ENCODE measurements around the gene FAM50A.

Gene FAM50A

GRCh38 chrX:154419189-154419588 lies 24.8 kb upstream of the FAM50A start:
- no peak for FAIRE-seq
- TF ChIP-seq POLR2A (IDR thresholded peaks at IDR 0.05; ENCODE audit: low read depth, low read length), result no peak
- no peak for TF ChIP-seq POLR2AphosphoS5 (IDR thresholded peaks at IDR 0.05; ENCODE audit: low read depth, low read length)
- DNase-seq (ENCODE audit: insufficient read length), result no peak

DNA sequence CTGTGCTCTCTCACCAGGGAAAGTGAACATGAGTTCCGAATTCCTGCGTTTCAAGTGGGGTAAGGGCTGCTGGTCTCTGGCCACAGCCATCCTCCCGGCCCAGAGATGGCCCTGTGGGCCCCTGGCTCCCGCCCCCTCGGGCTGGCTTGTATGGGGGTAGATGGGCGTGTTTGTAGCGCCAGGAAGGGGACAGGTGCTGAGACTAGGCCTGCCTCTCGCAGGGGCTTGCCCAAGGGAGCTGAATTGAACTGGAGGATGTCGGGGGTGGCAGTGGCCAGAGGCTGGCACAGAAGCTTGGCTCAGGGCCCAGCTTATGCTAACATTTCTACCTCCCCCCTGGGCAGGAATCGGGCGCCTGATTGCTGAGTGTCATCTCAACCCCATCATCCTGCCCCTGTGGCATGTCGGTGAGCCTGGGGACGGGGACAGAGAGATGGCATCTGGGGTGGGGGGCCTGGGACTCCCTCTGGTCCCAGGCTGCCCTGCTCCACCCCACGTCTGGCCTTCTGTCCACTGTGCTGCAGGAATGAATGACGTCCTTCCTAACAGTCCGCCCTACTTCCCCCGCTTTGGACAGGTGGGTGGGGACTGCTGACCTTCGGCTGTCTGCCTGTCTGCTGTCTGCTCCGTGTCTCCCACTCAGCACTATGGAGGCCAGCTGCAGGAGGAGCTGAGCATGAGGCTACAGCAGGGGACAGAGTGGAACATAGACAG lies 24.1 kb upstream of the FAM50A start:
- DNase-seq (ENCODE audit: insufficient read length), result no peak
- TF ChIP-seq POLR2AphosphoS5 (IDR thresholded peaks at IDR 0.05; ENCODE audit: low read depth, low read length), result no peak
- TF ChIP-seq TAF1 (IDR thresholded peaks at IDR 0.05; ENCODE audit: borderline replicate concordance, low read depth, low read length), result no peak
- TF ChIP-seq POLR2A (IDR thresholded peaks at IDR 0.05; ENCODE audit: low read depth, low read length), result no peak
- no peak for FAIRE-seq

GRCh38 chrX:154420402-154420756 lies 23.6 kb upstream of the FAM50A start:
- FAIRE-seq (no peak), DNase-seq (ENCODE audit: insufficient read length) (no peak)
- TF ChIP-seq POLR2A (IDR thresholded peaks at IDR 0.05; ENCODE audit: low read depth, low read length) (no peak), POLR2AphosphoS5 (IDR thresholded peaks at IDR 0.05; ENCODE audit: low read depth, low read length) (no peak), TAF1 (IDR thresholded peaks at IDR 0.05; ENCODE audit: borderline replicate concordance, low read depth, low read length) (no peak)

- FAIRE-seq (no peak), DNase-seq (ENCODE audit: insufficient read length) (no peak)
- TF ChIP-seq POLR2AphosphoS5 (IDR thresholded peaks at IDR 0.05; ENCODE audit: low read depth, low read length) (no peak), TAF1 (IDR thresholded peaks at IDR 0.05; ENCODE audit: borderline replicate concordance, low read depth, low read length) (no peak), POLR2A (IDR thresholded peaks at IDR 0.05; ENCODE audit: low read depth, low read length) (no peak)
Measured at GRCh38 chrX:154426916-154427770, 16.8 kb upstream of the FAM50A start.

- DNase-seq (ENCODE audit: insufficient read length), result peak; percentile 85
- TF ChIP-seq POLR2AphosphoS5 (IDR thresholded peaks at IDR 0.05; ENCODE audit: low read depth, low read length) (no peak), POLR2A (IDR thresholded peaks at IDR 0.05; ENCODE audit: low read depth, low read length) (peak; percentile 57; the same call in 1 of the 2 replicates), TAF1 (IDR thresholded peaks at IDR 0.05; ENCODE audit: borderline replicate concordance, low read depth, low read length) (no peak)
- peak; percentile 94 for FAIRE-seq
Measured at GRCh38 chrX:154428176-154429171, 15.5 kb upstream of the FAM50A start, which contains the start of gene ATP6AP1. Gene ATP6AP1, plus strand, starts transcription at chrX:154428677. Its CDS starts 16 bp downstream, at chrX:154428693.

- no peak for FAIRE-seq
- no peak for TF ChIP-seq POLR2A (IDR thresholded peaks at IDR 0.05; ENCODE audit: low read depth, low read length)
- no peak for TF ChIP-seq POLR2AphosphoS5 (IDR thresholded peaks at IDR 0.05; ENCODE audit: low read depth, low read length)
- TF ChIP-seq TAF1 (IDR thresholded peaks at IDR 0.05; ENCODE audit: borderline replicate concordance, low read depth, low read length), result no peak
- DNase-seq (ENCODE audit: insufficient read length), result no peak
Measured at GRCh38 chrX:154429711-154430110, 14.2 kb upstream of the FAM50A start.

DNA sequence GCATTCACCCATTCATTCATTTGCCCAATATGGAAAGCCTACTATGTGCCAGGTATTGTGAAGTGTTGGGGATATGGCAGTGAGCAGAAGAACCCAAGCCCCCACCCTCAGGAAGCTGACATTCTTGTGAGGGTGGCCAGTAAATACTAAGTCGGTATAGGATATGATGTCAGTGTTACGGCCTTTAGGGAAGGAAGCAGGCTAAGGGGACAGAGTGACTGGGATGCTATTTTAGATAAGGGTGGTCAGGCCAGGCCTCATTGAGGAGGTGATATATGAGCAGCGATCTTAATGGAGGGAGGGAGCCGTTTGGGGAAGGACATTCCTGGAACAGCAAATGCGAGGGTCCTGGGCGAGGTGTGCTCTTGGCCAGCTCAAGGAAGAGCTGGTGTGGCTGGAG lies 13.5 kb upstream of the FAM50A start:
- FAIRE-seq, result no peak
- no peak for DNase-seq (ENCODE audit: insufficient read length)

GRCh38 chrX:154430916-154431315 lies 13.0 kb upstream of the FAM50A start:
- FAIRE-seq, result no peak
- TF ChIP-seq POLR2AphosphoS5 (IDR thresholded peaks at IDR 0.05; ENCODE audit: low read depth, low read length) (no peak), TAF1 (IDR thresholded peaks at IDR 0.05; ENCODE audit: borderline replicate concordance, low read depth, low read length) (no peak), POLR2A (IDR thresholded peaks at IDR 0.05; ENCODE audit: low read depth, low read length) (no peak)
- no peak for DNase-seq (ENCODE audit: insufficient read length)

More for the DNA sequence above, 13.5 kb upstream of the FAM50A start:
- TF ChIP-seq POLR2A (IDR thresholded peaks at IDR 0.05; ENCODE audit: low read depth, low read length) (no peak), POLR2AphosphoS5 (IDR thresholded peaks at IDR 0.05; ENCODE audit: low read depth, low read length) (no peak)

DNA sequence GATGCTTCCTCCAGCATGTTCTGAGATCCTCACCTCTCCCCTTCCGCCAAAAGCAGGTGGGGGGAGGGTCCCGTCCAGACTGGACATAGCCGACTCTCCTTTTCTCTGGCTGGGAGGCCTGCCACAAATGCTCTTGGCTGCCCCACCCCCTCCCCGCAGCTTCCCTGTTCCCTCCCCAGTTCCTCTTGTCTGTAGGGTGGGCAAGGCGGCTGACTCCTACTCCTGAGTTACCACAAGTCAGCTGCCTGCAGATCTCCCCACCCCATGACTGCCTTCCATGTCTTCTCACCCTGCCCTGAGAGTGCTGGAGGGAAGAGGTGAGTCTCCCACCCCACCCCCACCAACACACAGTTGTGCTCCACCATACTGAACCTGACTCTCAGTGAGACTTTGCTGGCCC lies 12.6 kb upstream of the FAM50A start:
- DNase-seq (ENCODE audit: insufficient read length) (no peak), FAIRE-seq (no peak)
- TF ChIP-seq POLR2AphosphoS5 (IDR thresholded peaks at IDR 0.05; ENCODE audit: low read depth, low read length) (no peak), POLR2A (IDR thresholded peaks at IDR 0.05; ENCODE audit: low read depth, low read length) (no peak), TAF1 (IDR thresholded peaks at IDR 0.05; ENCODE audit: borderline replicate concordance, low read depth, low read length) (no peak)

DNA sequence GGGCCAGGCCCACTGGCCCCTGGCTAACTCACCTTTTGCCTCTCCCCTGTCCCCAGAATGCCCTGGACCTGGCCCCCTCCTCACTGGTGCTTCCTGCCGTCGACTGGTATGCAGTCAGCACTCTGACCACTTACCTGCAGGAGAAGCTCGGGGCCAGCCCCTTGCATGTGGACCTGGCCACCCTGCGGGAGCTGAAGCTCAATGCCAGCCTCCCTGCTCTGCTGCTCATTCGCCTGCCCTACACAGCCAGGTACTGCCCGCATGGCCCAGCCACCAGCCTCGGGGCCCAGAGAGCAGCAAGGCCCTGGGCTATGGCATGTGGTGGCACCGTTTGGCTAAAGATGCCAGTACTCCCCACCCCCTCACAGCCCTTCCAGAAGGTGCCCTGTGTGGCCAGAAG lies 11.7 kb upstream of the FAM50A start:
- FAIRE-seq (no peak), DNase-seq (ENCODE audit: insufficient read length) (no peak)
- TF ChIP-seq POLR2AphosphoS5 (IDR thresholded peaks at IDR 0.05; ENCODE audit: low read depth, low read length) (no peak), POLR2A (IDR thresholded peaks at IDR 0.05; ENCODE audit: low read depth, low read length) (no peak), TAF1 (IDR thresholded peaks at IDR 0.05; ENCODE audit: borderline replicate concordance, low read depth, low read length) (no peak)

DNA sequence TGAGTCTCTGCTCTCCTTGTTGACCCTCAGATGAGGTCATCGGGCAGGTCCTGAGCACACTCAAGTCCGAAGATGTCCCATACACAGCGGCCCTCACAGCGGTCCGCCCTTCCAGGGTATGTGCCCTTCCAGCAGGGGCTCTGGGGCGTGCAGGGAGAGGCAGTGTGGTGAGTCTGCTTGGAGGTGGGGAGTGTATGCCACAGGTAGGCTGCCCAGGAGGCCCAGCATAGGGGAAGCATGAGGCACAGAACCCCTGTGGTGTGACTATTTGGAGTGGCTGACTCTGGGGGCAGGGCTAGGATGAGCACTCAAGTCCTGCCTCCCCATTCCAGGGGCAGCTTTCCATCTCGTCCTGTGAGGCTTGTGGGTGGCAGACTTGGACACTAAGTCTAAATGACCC lies 10.3 kb upstream of the FAM50A start:
- TF ChIP-seq TAF1 (IDR thresholded peaks at IDR 0.05; ENCODE audit: borderline replicate concordance, low read depth, low read length) (no peak), POLR2AphosphoS5 (IDR thresholded peaks at IDR 0.05; ENCODE audit: low read depth, low read length) (no peak), POLR2A (IDR thresholded peaks at IDR 0.05; ENCODE audit: low read depth, low read length) (no peak)
- FAIRE-seq (no peak), DNase-seq (ENCODE audit: insufficient read length) (no peak)
